Liver (tissue), 9 donors: ENCODE data around the gene RUNDC1. TPM values are rescaled to one million over a fixed set of nuclear protein-coding genes. Genes with fewer than 3 reads are reported as not detected.

Experiments
- DNase-seq: peaks from one replicate; pipeline ENCODE4 v3.0.0-alpha.2; 2017; ENCODE audit warnings: low spot score
- H3K27ac ChIP-seq, 2 donors: one replicate each; pipeline ENCODE4 v1.7.0; 2013; ENCODE audit warnings: inconsistent platforms in 2 of 2, low read length in 2 of 2, control low read depth in 1 of 2, low read depth in 1 of 2, mild to moderate bottlenecking in 1 of 2
- H3K27me3 ChIP-seq, 4 donors: one replicate each; pipeline versions ENCODE4 v1.6.1 to v1.7.0; 2013; ENCODE audit warnings: low read length in 3 of 4, inconsistent platforms in 1 of 4, mild to moderate bottlenecking in 1 of 4, moderate library complexity in 1 of 4; ENCODE audit not compliant: control insufficient read depth in 4 of 4, insufficient read depth in 4 of 4
- H3K36me3 ChIP-seq, 4 donors: one replicate each; pipeline versions ENCODE4 v1.6.1 to v1.7.0; 2013; ENCODE audit warnings: low read length in 3 of 4, mild to moderate bottlenecking in 3 of 4, low read depth in 1 of 4, moderate library complexity in 1 of 4; ENCODE audit not compliant: control insufficient read depth in 4 of 4, insufficient read depth in 3 of 4
- H3K4me1 ChIP-seq, 4 donors: one replicate each; pipeline versions ENCODE4 v1.6.1 to v1.7.0; 2013; ENCODE audit warnings: low read length in 3 of 4, mild to moderate bottlenecking in 3 of 4, moderate library complexity in 1 of 4; ENCODE audit not compliant: control insufficient read depth in 4 of 4, insufficient read depth in 4 of 4
- H3K4me3 ChIP-seq, 3 donors: one replicate each; pipeline versions ENCODE4 v1.6.1 to v1.7.0; 2013; ENCODE audit warnings: low read length in 3 of 3, control low read depth in 1 of 3, low read depth in 1 of 3, mild to moderate bottlenecking in 1 of 3
- H3K9ac ChIP-seq, 2 donors: one replicate each; pipeline ENCODE4 v1.7.0; 2013; ENCODE audit warnings: low read length in 2 of 2, mild to moderate bottlenecking in 2 of 2, moderate library complexity in 2 of 2, control low read depth in 1 of 2, low read depth in 1 of 2
- H3K9me3 ChIP-seq, 4 donors: one replicate each; pipeline versions ENCODE4 v1.6.1 to v1.7.0; 2013; ENCODE audit warnings: low read length in 3 of 4; ENCODE audit not compliant: control insufficient read depth in 4 of 4
- EGR1 ChIP-seq, 2 donors: IDR thresholded peaks; 2 replicates each; pipeline ENCODE4 v1.6.1; 2016 to 2018; ENCODE audit warnings: antibody characterized with exemption in 2 of 2, low read depth in 2 of 2
- FOXA1 ChIP-seq: IDR thresholded peaks from 2 replicates; pipeline ENCODE4 v1.6.1; 2016; ENCODE audit warnings: antibody characterized with exemption
- FOXA2 ChIP-seq: IDR thresholded peaks from 2 replicates; pipeline ENCODE4 v1.6.1; 2016; ENCODE audit warnings: antibody characterized with exemption
- GABPA ChIP-seq, 2 donors: IDR thresholded peaks in 1 of 2; conservative IDR thresholded peaks in 1 of 2; 2 replicates each; pipeline ENCODE4 v1.6.1; 2016; ENCODE audit warnings: antibody characterized with exemption in 2 of 2, mild to moderate bottlenecking in 1 of 2, moderate library complexity in 1 of 2
- HNF4A ChIP-seq, 2 donors: conservative IDR thresholded peaks; 2 replicates each; pipeline ENCODE4 v1.6.1; 2016; ENCODE audit warnings: antibody characterized with exemption in 2 of 2, mild to moderate bottlenecking in 2 of 2
- HNF4G ChIP-seq: IDR thresholded peaks from 2 replicates; pipeline ENCODE4 v1.6.1; 2016; ENCODE audit warnings: antibody characterized with exemption
- JUND ChIP-seq, 2 donors: IDR thresholded peaks; 2 replicates each; pipeline ENCODE4 v1.6.1; 2016; ENCODE audit warnings: antibody characterized with exemption in 2 of 2
- MAX ChIP-seq: IDR thresholded peaks from 2 replicates; pipeline ENCODE4 v1.6.1; 2016; ENCODE audit warnings: antibody characterized with exemption
- NR2F2 ChIP-seq: IDR thresholded peaks from 2 replicates; pipeline ENCODE4 v1.6.1; 2016; ENCODE audit warnings: antibody characterized with exemption
- RAD21 ChIP-seq, 2 donors: IDR thresholded peaks; 2 replicates each; pipeline ENCODE4 v1.6.1; 2016; ENCODE audit warnings: antibody characterized with exemption in 2 of 2, mild to moderate bottlenecking in 2 of 2
- REST ChIP-seq: IDR thresholded peaks from 2 replicates; pipeline ENCODE4 v1.6.1; 2016; ENCODE audit warnings: antibody characterized with exemption, mild to moderate bottlenecking
- SP1 ChIP-seq: IDR thresholded peaks from 2 replicates; pipeline ENCODE4 v1.6.1; 2018; ENCODE audit warnings: antibody characterized with exemption, mild to moderate bottlenecking
- TAF1 ChIP-seq: conservative IDR thresholded peaks from 2 replicates; pipeline ENCODE4 v1.6.1; 2016; ENCODE audit warnings: antibody characterized with exemption, mild to moderate bottlenecking
- YY1 ChIP-seq: IDR thresholded peaks from 2 replicates; pipeline ENCODE4 v1.6.1; 2016; ENCODE audit warnings: antibody characterized with exemption, mild to moderate bottlenecking
- ZBTB33 ChIP-seq: IDR thresholded peaks from 2 replicates; pipeline ENCODE4 v1.6.1; 2016; ENCODE audit warnings: antibody characterized with exemption
- WGBS: extraction: QIAGEN DNeasy Blood & Tissue Kit; methylation state at CpG from one replicate; pipeline ENCODE4 v1.1.7; 2013; 5-methylcytosine and 5-hydroxymethylcytosine counted together
- polyA plus RNA-seq, 2 donors: library from polyadenylated mRNA; stranded (reverse) in 1 of 2; unstranded in 1 of 2; fragments of 200-250 nt in 1 of 2; fragments of >200 nt in 1 of 2; fragmentation: Nextera tagmentation in 1 of 2; extraction: Ambion mirVana in 1 of 2; gene quantifications; one replicate each; pipeline versions ENCODE4 v1.2.1 to v1.2.3, GENCODE V29; 2013 to 2015
- total RNA-seq, 2 donors: library from RNA; depleted of rRNA; stranded (reverse); fragments of >200 nt; gene quantifications; one replicate each; pipeline ENCODE4 v1.2.3, GENCODE V29; 2014
- TF ChIP-seq, protein P1 (sequence below): fragments of 150-350 bp; IDR thresholded peaks from 2 replicates; pipeline ENCODE4 v1.5.1; 2017; ENCODE audit warnings: improper control_type of control experiment, low read depth, low read length; ENCODE audit not compliant: missing input control
- TF ChIP-seq, protein P2 (sequence below): IDR thresholded peaks from 2 replicates; pipeline ENCODE4 v1.6.1; 2016; ENCODE audit warnings: antibody characterized with exemption
- donor health status: healthy.
- donor health status: healthy.
- donor health status: healthy.
- donor health status: healthy.
- donor health status: healthy.

Gene RUNDC1
- total and polyA plus RNA-seq, 4 donors: 2.9 to 8.1 (median 4.4) TPM

DNA sequence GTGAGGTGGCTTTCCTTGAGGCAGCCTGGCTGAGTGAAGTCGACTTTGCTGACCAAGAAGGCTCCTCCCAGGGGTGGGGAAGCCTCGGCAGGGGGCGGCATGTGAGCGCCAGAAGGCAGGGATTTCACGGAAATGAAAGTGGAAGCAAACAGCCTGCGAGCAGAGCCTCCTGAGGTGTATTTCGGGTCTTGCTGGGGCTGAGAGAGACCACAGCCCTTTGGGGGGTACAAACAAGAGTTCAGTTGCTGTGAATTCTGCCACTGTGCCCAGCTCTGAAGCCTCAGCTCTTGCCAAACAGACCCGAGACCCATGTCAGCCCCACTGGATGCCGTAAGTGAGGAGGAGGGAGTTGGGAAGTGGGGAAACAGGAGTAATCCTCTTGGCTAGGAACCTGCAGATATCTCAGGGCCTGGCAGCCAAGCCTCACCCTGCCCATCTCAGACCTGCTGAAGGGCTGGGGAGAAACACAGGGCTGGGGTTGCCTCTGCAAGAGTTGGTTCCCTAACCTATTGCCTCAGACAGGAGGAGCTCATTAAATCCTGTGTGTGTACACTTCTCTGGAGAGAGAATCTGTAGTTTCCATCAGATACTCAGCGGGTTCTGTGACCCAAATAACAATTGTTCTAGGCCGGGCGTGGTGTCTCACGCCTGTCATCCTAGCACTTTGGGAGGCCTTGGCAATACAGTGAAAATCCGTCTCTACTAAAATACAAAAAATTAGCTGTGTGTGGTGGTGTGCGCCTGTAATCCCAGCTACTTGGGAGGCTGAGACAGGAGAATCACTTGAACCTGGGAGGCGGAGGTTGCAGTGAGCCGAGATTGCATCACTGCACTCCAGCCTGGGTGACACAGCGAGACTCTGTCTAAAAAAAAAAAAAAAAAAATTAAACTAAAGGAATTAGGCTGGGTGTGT is 26.5 kb downstream of the RUNDC1 start, which contains the start of gene IFI35:
IFI35 (plus strand) TSS at position 146 of the 913 bp plus-strand sequence; CDS start at position 310, 164 bp downstream.
- Histone ChIP-seq H3K27me3 (no peaks in the 10 kb centered on the region), H3K36me3 (peaks cover 6 to 13% (median 10%) of the 10 kb centered on the region in 4 donors), H3K9ac (peak within 1 kb of the TSS; percentile 37 to 94), H3K9me3 (no peaks in the 10 kb centered on the region), H3K4me1 (peaks cover 0 to 10% (median 8%) of the 10 kb centered on the region in 4 donors), H3K4me3 (peak within 1 kb of the TSS; percentile 52 to 99 (median 58)), H3K27ac (peak within 1 kb of the TSS; percentile 79 to 97)
- DNase-seq: peak; percentile 77
- 15% methylated on average over 18 of the region's 18 CpGs for WGBS
- TF ChIP-seq YY1: peak; percentile 33
- TF ChIP-seq SP1: peak; percentile 11
- TF ChIP-seq, protein P1, sequence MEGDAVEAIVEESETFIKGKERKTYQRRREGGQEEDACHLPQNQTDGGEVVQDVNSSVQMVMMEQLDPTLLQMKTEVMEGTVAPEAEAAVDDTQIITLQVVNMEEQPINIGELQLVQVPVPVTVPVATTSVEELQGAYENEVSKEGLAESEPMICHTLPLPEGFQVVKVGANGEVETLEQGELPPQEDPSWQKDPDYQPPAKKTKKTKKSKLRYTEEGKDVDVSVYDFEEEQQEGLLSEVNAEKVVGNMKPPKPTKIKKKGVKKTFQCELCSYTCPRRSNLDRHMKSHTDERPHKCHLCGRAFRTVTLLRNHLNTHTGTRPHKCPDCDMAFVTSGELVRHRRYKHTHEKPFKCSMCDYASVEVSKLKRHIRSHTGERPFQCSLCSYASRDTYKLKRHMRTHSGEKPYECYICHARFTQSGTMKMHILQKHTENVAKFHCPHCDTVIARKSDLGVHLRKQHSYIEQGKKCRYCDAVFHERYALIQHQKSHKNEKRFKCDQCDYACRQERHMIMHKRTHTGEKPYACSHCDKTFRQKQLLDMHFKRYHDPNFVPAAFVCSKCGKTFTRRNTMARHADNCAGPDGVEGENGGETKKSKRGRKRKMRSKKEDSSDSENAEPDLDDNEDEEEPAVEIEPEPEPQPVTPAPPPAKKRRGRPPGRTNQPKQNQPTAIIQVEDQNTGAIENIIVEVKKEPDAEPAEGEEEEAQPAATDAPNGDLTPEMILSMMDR: peak; percentile 45
- no peak for TF ChIP-seq JUND (IDR thresholded peaks at IDR 0.05)
- TF ChIP-seq EGR1 (IDR thresholded peaks at IDR 0.05; ENCODE audit: low read depth in 2 of 2): peak in 1 of 2 donors; percentile 19
- TF ChIP-seq GABPA (IDR thresholded peaks at IDR 0.05 in 1 of 2, conservative IDR thresholded peaks at IDR 0.05 in 1 of 2): no peak
- no peak for TF ChIP-seq FOXA1
- TF ChIP-seq REST: peak; percentile 10
- TF ChIP-seq RAD21 (IDR thresholded peaks at IDR 0.05): peak; percentile 75 to 78
- TF ChIP-seq NR2F2: no peak

DNA sequence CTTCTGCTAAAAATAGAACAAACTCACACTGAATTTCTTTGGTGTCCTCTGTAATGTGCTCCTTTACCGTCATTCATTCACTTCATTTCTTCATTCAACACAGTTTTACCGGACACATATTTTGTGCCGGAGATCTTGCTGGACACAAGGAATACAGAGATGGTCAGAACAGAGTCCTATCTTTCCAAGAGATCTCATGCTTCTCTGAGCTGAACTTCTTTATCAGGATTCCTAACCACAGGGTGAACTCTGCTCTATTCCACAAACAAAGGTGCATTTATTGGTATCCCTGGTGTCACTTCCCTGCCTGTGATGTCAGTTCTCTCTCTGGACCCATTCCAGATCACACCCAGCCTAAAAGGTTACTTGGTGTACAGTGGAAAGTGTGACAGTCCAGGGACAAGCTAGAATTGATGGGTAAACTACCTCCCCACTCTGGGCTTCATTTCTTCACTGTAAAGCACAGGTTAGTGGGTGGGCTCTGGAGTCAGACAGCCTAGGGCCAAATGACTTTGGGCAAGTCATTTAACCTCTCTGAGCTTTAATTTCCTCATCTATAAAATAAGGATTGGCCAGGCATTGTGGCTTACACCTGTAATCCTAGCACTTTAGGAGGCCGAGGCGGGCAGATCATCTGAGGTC is 30.4 kb downstream of the RUNDC1 start:
- no peaks in the 10 kb centered on the region for H3K9me3 ChIP-seq
- H3K27ac ChIP-seq: peak overlapping the region; percentile 31 to 51
- H3K9ac ChIP-seq: peak overlapping the region in 1 of 2 donors; percentile 28
- H3K27me3 ChIP-seq: no peaks in the 10 kb centered on the region
- no peak for DNase-seq
- no peak overlapping the region for H3K4me3 ChIP-seq
- peaks cover 0 to 11% (median 9%) of the 10 kb centered on the region in 4 donors for H3K4me1 ChIP-seq
- H3K36me3 ChIP-seq: peaks cover 1 to 25% (median 10%) of the 10 kb centered on the region in 4 donors
- 71% methylated on average over 5 of the region's 5 CpGs for WGBS
- no peak for TF ChIP-seq FOXA2
- TF ChIP-seq, protein P2, sequence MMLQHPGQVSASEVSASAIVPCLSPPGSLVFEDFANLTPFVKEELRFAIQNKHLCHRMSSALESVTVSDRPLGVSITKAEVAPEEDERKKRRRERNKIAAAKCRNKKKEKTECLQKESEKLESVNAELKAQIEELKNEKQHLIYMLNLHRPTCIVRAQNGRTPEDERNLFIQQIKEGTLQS: peak; percentile 54
- TF ChIP-seq ZBTB33: no peak
- peak; percentile 24 for TF ChIP-seq HNF4G
- TF ChIP-seq NR2F2: peak; percentile 25
- TF ChIP-seq REST: no peak
- peak; percentile 24 to 45 for TF ChIP-seq RAD21 (IDR thresholded peaks at IDR 0.05)
- TF ChIP-seq MAX: peak; percentile 30
- peak in 1 of 2 donors; percentile 46 for TF ChIP-seq GABPA (IDR thresholded peaks at IDR 0.05 in 1 of 2, conservative IDR thresholded peaks at IDR 0.05 in 1 of 2)
- TF ChIP-seq JUND (IDR thresholded peaks at IDR 0.05): peak; percentile 91 to 96
- peak; percentile 74 for TF ChIP-seq SP1
- TF ChIP-seq EGR1 (IDR thresholded peaks at IDR 0.05; ENCODE audit: low read depth in 2 of 2): peak in 1 of 2 donors; percentile 58
- TF ChIP-seq YY1: peak; percentile 33
- TF ChIP-seq TAF1: no peak
- TF ChIP-seq HNF4A (conservative IDR thresholded peaks at IDR 0.05): peak; percentile 72 to 74
